ENCODE data around the gene CYS1.

- no peak for TF ChIP-seq CBX3 (IDR thresholded peaks at IDR 0.05; ENCODE audit: low read depth)
- TF ChIP-seq CEBPB (IDR thresholded peaks at IDR 0.05; ENCODE audit: low read depth), result no peak
- TF ChIP-seq, protein P1, sequence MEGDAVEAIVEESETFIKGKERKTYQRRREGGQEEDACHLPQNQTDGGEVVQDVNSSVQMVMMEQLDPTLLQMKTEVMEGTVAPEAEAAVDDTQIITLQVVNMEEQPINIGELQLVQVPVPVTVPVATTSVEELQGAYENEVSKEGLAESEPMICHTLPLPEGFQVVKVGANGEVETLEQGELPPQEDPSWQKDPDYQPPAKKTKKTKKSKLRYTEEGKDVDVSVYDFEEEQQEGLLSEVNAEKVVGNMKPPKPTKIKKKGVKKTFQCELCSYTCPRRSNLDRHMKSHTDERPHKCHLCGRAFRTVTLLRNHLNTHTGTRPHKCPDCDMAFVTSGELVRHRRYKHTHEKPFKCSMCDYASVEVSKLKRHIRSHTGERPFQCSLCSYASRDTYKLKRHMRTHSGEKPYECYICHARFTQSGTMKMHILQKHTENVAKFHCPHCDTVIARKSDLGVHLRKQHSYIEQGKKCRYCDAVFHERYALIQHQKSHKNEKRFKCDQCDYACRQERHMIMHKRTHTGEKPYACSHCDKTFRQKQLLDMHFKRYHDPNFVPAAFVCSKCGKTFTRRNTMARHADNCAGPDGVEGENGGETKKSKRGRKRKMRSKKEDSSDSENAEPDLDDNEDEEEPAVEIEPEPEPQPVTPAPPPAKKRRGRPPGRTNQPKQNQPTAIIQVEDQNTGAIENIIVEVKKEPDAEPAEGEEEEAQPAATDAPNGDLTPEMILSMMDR (IDR thresholded peaks at IDR 0.05 in 2 of 3, conservative IDR thresholded peaks at IDR 0.05 in 1 of 3; ENCODE audit: borderline replicate concordance in 1 of 3, insufficient read depth in 1 of 3, low read depth in 2 of 3, low read length in 2 of 3), result no peak
- TF ChIP-seq, protein P2, sequence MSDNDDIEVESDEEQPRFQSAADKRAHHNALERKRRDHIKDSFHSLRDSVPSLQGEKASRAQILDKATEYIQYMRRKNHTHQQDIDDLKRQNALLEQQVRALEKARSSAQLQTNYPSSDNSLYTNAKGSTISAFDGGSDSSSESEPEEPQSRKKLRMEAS (IDR thresholded peaks at IDR 0.05), result no peak
- no peak for TF ChIP-seq SRF (IDR thresholded peaks at IDR 0.05; ENCODE audit: low read depth)
Observed at GRCh38 chr2:10042301-10043161, 37.7 kb downstream of the CYS1 start.
